Hematopoietic multipotent progenitor cell treated with erythropoietin and hydrocortisone succinate and interleukin-3 and kit ligand, for 8 days (in vitro differentiated cells): ENCODE measurements around the gene SEC22A.
A peak's percentile ranks its signal among the peaks of the same experiment; 100 is the strongest.

Source experiments
- DNase-seq: peaks from one replicate; pipeline ENCODE4 v3.0.0-alpha.2; 2015

The SEC22A gene

DNA sequence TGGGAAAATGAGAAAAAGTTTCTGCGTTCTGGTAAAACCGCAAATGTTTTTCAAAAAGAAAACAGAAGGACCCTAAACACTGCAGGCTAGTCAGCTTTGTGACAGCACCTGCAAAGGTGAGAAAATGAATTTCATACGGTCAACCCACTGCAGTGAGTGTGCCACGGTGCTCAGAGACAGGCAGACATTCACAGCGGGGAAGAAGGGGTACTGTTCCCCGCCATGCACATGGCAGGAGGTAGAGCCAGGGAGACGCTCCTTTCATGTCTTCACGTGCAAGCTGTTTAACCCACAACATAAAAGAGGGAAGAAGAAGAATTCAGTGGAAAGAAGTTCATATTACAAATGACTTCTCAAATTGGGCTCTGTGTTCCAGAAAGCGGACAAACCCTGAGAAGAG, 109.5 kb downstream of the SEC22A start:
- DNase-seq = no peak

- DNase-seq = no peak
Measured at GRCh38 chr3:123312331-123313265, 110.9 kb downstream of the SEC22A start.

DNA sequence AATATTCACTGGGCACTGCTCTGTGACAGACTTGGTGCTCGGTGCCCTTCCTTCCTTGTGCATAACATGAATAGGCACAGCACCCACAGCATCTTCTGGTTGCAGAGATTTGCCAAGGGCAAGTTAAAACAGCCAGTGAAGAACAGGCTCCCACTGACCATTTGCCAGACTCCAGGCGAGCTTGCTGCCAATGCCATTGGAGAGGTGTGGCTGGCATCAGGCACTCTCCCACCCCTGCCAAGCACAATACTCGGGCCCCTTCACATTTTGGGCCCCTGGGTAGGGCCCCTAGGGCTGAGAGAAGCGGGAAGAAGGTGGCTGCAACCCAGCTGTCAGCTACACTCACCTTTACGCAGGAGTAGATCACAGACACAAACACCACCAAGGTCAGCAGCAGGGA, 112.1 kb downstream of the SEC22A start:
- no peak for DNase-seq

DNA sequence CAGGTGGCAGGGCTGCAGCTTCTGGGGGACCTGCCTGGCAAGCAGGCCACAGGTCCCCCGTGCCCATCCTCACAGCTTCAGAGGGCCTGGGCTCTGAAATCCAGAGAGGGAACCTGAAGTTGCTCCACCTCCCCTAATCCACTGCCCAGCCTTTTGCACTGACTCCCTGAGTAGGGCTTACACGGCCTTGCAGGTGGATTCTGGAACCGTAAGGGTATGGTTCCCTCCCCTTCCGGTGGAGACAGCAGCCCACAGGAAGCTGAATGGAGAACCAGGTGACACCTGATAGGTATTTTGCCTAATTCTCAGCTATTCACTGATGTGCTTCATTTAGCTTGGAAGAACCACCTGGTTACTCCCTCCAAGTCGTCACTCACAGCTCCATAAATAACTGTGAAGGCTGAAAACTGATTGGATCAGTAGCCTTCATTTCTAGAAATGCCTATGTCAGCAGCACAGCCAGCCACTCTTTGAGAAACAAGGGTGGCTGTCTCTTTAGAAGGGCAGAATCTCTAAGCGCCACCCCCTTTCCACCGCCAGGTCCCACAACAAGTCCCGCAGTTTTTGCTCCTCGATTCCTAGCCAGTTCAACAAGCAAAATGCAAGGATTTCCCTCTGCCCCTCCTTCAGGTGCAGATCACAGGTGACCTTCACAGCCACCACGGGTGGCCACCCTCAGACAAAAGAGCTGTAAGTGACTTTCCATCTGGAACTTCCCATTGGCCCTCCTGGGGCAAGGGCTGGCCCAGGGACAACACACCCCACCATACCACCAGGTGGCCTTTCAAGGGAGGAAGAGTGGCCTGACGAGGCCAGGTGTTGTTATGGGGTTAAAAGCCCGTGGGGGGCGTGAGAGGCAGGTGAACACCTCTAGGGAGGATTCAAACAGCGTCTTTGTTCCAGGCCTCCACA, 112.9 kb downstream of the SEC22A start:
- no peak for DNase-seq

DNA sequence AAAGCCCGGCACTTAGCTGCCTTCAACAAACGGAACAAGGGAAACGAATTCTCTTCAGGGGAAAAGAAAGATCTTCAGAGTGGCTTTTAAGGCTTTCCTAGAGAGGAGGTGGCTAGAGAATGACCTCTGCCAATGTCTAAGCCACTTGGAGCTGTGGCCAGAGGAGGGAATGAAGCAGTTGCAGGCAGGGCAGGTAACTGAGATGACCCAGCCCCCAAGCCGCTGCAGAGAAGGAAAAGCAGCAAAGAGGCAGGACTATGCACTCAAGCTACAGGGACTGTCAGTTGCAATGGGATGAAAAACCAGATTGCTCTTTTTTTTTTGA, 113.5 kb downstream of the SEC22A start:
- DNase-seq = no peak

- DNase-seq = no peak
Measured at GRCh38 chr3:123317716-123318115, 116.0 kb downstream of the SEC22A start.

DNA sequence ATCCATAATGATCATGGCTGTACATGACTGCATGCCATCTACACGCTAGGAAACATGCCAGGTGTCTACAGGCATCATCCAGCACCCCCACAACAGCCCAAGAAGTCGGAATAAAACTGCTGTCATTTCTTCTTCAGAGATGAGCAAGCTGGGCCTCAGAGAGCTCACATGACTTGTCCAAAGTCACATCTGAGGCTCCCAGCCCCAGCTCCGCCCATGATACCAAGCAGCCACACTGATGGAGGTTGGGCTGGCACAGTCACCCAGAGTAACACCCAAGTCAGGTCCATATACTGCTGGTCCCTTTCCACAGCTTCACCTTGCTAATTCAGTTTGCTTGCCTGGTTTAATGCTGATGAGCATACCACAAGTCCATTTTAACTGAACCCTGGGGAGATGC, 116.6 kb downstream of the SEC22A start:
- peak; percentile 37 for DNase-seq

DNA sequence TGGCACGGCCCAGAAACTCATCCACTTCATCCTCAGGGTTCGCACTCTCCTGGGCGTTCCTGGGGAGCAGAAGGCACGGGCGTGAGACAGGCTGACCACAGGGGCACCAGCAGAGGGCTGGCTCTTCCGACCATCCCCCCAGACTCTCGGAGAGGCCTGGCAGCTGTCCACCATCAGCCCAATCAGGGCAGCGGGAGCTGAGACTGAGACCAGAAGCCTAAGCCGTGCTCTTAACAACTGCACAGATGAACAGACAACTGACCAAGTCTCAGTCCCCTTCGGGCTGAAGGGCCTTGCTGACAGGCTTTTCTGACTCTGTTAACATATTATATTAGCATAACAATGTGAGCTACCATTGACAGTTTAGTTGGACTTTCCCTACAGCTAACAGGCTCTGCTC, 118.0 kb downstream of the SEC22A start:
- no peak for DNase-seq

DNA sequence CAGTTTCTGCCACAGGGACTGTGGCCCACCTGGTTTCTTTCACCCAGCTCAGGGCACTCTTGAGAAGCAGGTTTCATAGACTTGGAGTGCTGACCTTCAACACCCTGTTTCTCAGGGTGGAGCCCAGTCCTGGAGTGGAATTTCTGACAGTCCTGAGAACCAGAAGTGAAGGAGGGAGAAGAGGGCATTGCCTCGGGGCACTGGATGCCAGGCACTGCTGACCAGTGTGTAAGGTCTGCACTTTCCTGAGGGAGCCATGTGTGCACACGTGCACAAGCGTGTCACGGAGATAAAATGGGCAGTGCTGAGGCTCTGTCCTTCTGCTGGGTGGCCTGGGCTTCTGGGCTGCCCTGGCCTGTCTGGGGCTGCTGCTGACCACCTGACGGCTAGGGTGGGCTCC, 118.5 kb downstream of the SEC22A start:
- no peak for DNase-seq

DNA sequence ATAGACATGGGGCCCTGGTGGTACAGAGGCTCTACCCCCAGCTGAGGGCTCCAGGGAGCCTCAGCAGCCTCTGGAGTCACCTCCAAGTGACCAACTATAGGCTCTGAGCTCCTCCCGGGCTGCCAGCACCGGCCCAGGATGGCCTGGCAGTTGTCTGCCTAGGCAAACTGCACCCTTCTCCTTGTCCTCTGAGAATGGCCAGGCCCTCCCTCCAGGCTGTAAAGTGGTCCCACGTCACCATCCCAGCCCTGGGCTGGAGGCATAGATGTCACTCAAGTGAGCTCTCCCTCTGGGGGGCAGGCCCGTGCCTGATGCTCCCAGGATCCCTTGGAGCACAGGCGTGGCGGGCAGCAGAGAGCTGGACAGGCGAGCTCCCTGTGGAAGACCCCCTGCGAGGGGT, 120.1 kb downstream of the SEC22A start:
- DNase-seq = no peak

- DNase-seq = no peak
Measured at GRCh38 chr3:123322866-123323265, 121.1 kb downstream of the SEC22A start.
